GM12801 (cell line): ENCODE results near the gene ARL6IP4.

ENCODE experiments used
- CTCF ChIP-seq: IDR thresholded peaks from one replicate; pipeline ENCODE4 v1.5.1; 2011; ENCODE audit warnings: control low read depth; ENCODE audit not compliant: insufficient read length; ENCODE audit errors: extremely low read depth

The ARL6IP4 gene

GRCh38 chr12:122968104-122968503 lies 12.4 kb upstream of the ARL6IP4 start:
- TF ChIP-seq CTCF, result no peak

- TF ChIP-seq CTCF, result no peak
These were observed 10.8 kb upstream of the ARL6IP4 start for GRCh38 chr12:122969676-122970075.

GRCh38 chr12:122974274-122974891 lies 6.1 kb upstream of the ARL6IP4 start:
- TF ChIP-seq CTCF, result no peak

- no peak for TF ChIP-seq CTCF
These were observed 5.3 kb upstream of the ARL6IP4 start, which contains the start of gene OGFOD2 for GRCh38 chr12:122974892-122975789. Gene OGFOD2 (plus strand): TSS chr12:122975244. CDS start chr12:122975252, 8 bp downstream.

GRCh38 chr12:122975790-122976647 lies 4.5 kb upstream of the ARL6IP4 start:
- no peak for TF ChIP-seq CTCF

GRCh38 chr12:122976648-122976975 lies 3.9 kb upstream of the ARL6IP4 start:
- no peak for TF ChIP-seq CTCF

GRCh38 chr12:122977153-122977552 lies 3.3 kb upstream of the ARL6IP4 start:
- no peak for TF ChIP-seq CTCF
